A172 (cell line): ENCODE data around the gene TMEM187. TPM values are rescaled to one million over a fixed set of nuclear protein-coding genes. Genes with fewer than 3 reads are reported as not detected.

ENCODE experiments used
- total RNA-seq: library from RNA; depleted of rRNA; stranded (reverse); fragments of >200 nt; shearing (Covaris generic); gene quantifications from 2 replicates; pipeline ENCODE4 v1.2.3, GENCODE V29; 2014; rRNA removed

Gene TMEM187
- total RNA-seq, 1 experiment from 2014 or later: 9.6 TPM

Other genes starting within 250 kb of the TMEM187 start
- gene BCAP31, start 248.4 kb upstream of the TMEM187 start, total RNA-seq: 523 and 538 TPM in 2 replicates
- 44.7 and 44.8 TPM in 2 replicates for gene ABCD1, start 247.9 kb upstream of the TMEM187 start, total RNA-seq
- 13.8 and 14.3 TPM in 2 replicates for gene PLXNB3, start 208.5 kb upstream of the TMEM187 start, total RNA-seq
- 0.59 and 2.2 TPM in 2 replicates for gene SRPK3, start 191.7 kb upstream of the TMEM187 start, total RNA-seq
- 116 and 127 TPM in 2 replicates for gene IDH3G, start 178.4 kb upstream of the TMEM187 start, total RNA-seq
- gene SSR4, start 178.1 kb upstream of the TMEM187 start, total RNA-seq: 227 and 287 TPM in 2 replicates
- gene PDZD4, start 142.2 kb upstream of the TMEM187 start, total RNA-seq: 8.2 and 10.5 TPM in 2 replicates
- gene L1CAM, start 86.6 kb upstream of the TMEM187 start, total RNA-seq: 77.7 and 94.0 TPM in 2 replicates
- gene AVPR2, start 68.1 kb upstream of the TMEM187 start, total RNA-seq: 2.0 and 2.6 TPM in 2 replicates
- gene ARHGAP4, start 46.5 kb upstream of the TMEM187 start, total RNA-seq: 1.3 and 5.3 TPM in 2 replicates
- 210 and 249 TPM in 2 replicates for gene NAA10, start 37.7 kb upstream of the TMEM187 start, total RNA-seq
- gene RENBP, start 28.1 kb upstream of the TMEM187 start, total RNA-seq: 0.62 TPM in 2 replicates
- 40.8 and 41.7 TPM in 2 replicates for gene HCFC1, start 936 bp upstream of the TMEM187 start, total RNA-seq
- 192 and 220 TPM in 2 replicates for gene IRAK1, start 47.1 kb downstream of the TMEM187 start, total RNA-seq
- gene MECP2, start 125.0 kb downstream of the TMEM187 start, total RNA-seq: 35.1 and 48.3 TPM in 2 replicates
- not detected in 2 replicates for gene OPN1LW, start 171.5 kb downstream of the TMEM187 start, total RNA-seq
- not detected in 2 replicates for gene OPN1MW, start 209.8 kb downstream of the TMEM187 start, total RNA-seq
- gene OPN1MW2, start 247.0 kb downstream of the TMEM187 start, total RNA-seq: not detected in 2 replicates